ENCODE results near the gene ZFYVE21. TPM values are rescaled to one million over a fixed set of nuclear protein-coding genes. Genes with fewer than 3 reads are reported as not detected.
A peak's percentile ranks its signal among the peaks of the same experiment; 100 is the strongest.

ZFYVE21 gene
- total RNA-seq, 2 experiments from 2014 or later, result 17.4 to 18.6 TPM

- ATAC-seq, result no peak
- Mint-ChIP-seq H3K36me3 (peaks cover 14% of the 10 kb centered on the region), H3K4me3 (peak overlapping the region; percentile 89), H3K4me1 (peaks cover 47% of the 10 kb centered on the region), H3K27me3 (no peaks in the 10 kb centered on the region), H3K27ac (peak overlapping the region; percentile 69), H3K9me3 (ENCODE audit: low read depth) (no peaks in the 10 kb centered on the region)
- no peak for DNase-seq
- CTCF ChIA-PET, result interaction anchor here (1.2 kb wide), 1 partner anchor 34 kb away, joined by 3 read pairs; no protein-coding TSS in a partner anchor
Measured at GRCh38 chr14:103714063-103714724, 1.4 kb upstream of the ZFYVE21 start.

DNA sequence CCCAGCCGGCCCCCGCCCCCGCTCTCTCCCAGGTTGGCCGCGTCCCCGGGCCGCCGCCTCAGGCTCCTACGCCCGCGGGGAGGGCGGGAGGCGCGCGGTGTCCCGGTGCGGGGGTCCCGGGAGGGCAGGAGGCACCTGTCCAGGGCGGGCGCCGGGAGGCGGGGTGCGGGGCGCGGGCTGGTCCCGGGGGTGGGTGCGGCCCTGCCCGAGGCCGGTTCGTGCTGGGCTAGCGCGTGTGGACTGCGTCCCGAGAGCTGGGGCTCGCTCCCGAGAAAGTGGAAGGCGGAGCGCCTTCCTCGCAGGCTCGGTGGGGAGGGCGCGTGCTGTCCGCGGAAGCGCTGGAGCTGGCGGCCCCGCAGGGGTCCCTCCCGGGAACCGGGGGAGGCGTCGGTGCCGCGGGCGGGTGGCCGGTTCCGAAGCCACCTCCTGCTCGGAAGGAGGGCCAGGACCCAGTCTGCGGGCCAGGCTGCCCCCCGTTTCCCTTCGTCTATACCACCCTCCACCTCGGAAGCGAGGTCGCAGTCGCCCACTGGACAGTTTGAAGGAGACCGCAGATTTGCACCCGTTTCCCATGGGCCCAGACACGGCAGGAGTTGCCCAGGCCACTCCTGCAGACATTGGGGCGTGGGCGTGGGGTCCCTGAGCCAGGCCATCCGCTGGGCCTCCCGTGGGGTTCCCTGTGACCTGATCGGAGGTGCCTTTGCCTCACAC, 636 bp downstream of the ZFYVE21 start:
- H3K4me3 Mint-ChIP-seq, result peak overlapping the region; percentile 89
- H3K27me3 Mint-ChIP-seq, result no peaks in the 10 kb centered on the region
- CTCF ChIA-PET, result interaction anchor here (1.0 to 1.2 kb wide), 4 partner anchors 93 to 196 kb away, joined by 3 to 4 read pairs (median 4); no protein-coding TSS in a partner anchor
- H3K4me1 Mint-ChIP-seq, result peaks cover 47% of the 10 kb centered on the region
- H3K27ac Mint-ChIP-seq, result no peak overlapping the region
- no peaks in the 10 kb centered on the region for H3K9me3 Mint-ChIP-seq (ENCODE audit: low read depth)
- H3K36me3 Mint-ChIP-seq, result peaks cover 4% of the 10 kb centered on the region
- ATAC-seq (peak; percentile 2), DNase-seq (no peak)

DNA sequence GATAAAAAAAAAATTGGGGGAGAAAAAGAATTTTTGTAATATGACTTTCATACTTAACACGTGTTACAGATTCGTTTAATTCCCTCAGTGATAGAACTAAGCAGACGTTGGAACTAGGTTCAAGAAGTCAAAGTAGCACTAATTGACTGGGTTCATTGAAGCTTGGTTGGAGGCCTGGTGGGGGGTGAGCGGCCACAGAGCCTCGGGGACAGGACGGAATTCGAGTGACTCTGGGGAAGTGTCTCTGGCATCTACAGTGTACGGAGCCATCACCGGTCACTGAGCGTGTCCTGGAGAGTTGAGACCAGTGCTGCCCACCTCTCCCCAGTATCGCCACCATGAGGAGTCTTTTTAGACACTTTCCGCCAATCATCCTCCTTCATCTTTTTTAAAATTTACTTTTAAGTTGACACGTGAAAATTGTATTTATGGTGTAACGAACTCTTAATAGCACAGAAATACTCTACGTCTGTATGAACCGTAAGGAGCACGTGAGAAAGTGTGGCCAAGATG, 1.3 kb downstream of the ZFYVE21 start:
- Mint-ChIP-seq H3K36me3 (peaks cover 2% of the 10 kb centered on the region), H3K4me1 (peaks cover 43% of the 10 kb centered on the region), H3K27ac (no peak overlapping the region), H3K4me3 (peak overlapping the region; percentile 89), H3K9me3 (ENCODE audit: low read depth) (no peaks in the 10 kb centered on the region), H3K27me3 (no peaks in the 10 kb centered on the region)
- CTCF ChIA-PET, result no interaction called here
- ATAC-seq, result no peak
- no peak for DNase-seq

DNA sequence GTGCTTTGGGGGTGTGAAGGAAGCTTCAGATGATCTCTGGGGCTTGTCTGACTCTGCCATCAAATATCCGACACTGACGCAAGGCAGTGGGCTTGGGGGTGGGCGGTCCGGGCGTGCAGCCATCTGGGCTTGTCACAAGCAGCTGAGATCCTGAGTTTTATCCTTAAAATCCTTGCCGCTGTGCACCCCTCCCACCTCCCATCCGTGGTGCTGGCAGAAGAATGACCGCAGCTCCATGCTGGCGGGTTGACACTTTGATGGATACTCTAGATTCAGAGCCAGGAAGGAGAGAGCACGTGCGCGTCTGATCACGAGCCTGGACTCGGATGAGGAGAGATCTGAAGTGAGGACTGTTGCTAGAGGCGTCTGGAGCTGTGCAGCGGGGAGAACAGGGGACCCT, 3.0 kb downstream of the ZFYVE21 start:
- peaks cover 2% of the 10 kb centered on the region for H3K36me3 Mint-ChIP-seq
- no peak overlapping the region for H3K27ac Mint-ChIP-seq
- CTCF ChIA-PET, result no interaction called here
- no peaks in the 10 kb centered on the region for H3K27me3 Mint-ChIP-seq
- H3K9me3 Mint-ChIP-seq (ENCODE audit: low read depth), result no peaks in the 10 kb centered on the region
- no peak overlapping the region for H3K4me3 Mint-ChIP-seq
- peaks cover 30% of the 10 kb centered on the region for H3K4me1 Mint-ChIP-seq
- DNase-seq (no peak), ATAC-seq (no peak)

DNA sequence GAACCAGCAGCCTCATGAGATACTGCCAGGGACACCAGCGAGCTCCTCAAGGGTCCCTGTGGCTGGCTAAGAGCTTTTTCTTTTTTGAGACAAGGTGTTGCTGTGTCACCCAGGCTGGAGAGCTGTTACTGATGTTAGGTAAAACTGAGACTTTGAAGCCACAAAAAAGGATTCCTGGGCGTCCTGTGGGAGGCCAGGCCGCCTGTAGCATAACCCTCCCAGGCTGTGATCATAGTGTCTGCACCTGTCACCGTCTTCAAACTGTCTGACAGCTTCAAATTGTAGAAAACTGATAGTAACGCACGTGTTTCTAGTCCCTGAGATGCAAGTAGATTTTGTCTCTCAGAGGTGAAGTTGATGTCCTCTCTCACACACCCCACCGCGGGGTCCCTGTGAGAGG, 4.1 kb downstream of the ZFYVE21 start:
- Mint-ChIP-seq H3K27me3 (no peaks in the 10 kb centered on the region), H3K36me3 (peaks cover 2% of the 10 kb centered on the region), H3K4me1 (peaks cover 23% of the 10 kb centered on the region), H3K9me3 (ENCODE audit: low read depth) (no peaks in the 10 kb centered on the region), H3K4me3 (no peak overlapping the region), H3K27ac (no peak overlapping the region)
- CTCF ChIA-PET, result no interaction called here
- no peak for ATAC-seq
- no peak for DNase-seq

- Mint-ChIP-seq H3K27ac (no peak overlapping the region), H3K4me1 (peaks cover 20% of the 10 kb centered on the region), H3K4me3 (no peak overlapping the region), H3K27me3 (no peaks in the 10 kb centered on the region), H3K9me3 (ENCODE audit: low read depth) (no peaks in the 10 kb centered on the region), H3K36me3 (no peaks in the 10 kb centered on the region)
- CTCF ChIA-PET, result no interaction called here
- DNase-seq (no peak), ATAC-seq (no peak)
Measured at GRCh38 chr14:103721334-103722120, 5.9 kb downstream of the ZFYVE21 start.

GRCh38 chr14:103723748-103724081, 8.1 kb downstream of the ZFYVE21 start:
- CTCF ChIA-PET, result no interaction called here
- H3K27me3 Mint-ChIP-seq, result no peaks in the 10 kb centered on the region
- no peaks in the 10 kb centered on the region for H3K36me3 Mint-ChIP-seq
- DNase-seq, result no peak
- H3K4me3 Mint-ChIP-seq, result no peak overlapping the region
- no peak for ATAC-seq
- H3K9me3 Mint-ChIP-seq (ENCODE audit: low read depth), result no peaks in the 10 kb centered on the region
- no peak overlapping the region for H3K27ac Mint-ChIP-seq
- H3K4me1 Mint-ChIP-seq, result peaks cover 5% of the 10 kb centered on the region

- DNase-seq (no peak), ATAC-seq (no peak)
- Mint-ChIP-seq H3K36me3 (no peaks in the 10 kb centered on the region), H3K4me1 (peaks cover 5% of the 10 kb centered on the region), H3K27ac (no peak overlapping the region), H3K27me3 (no peaks in the 10 kb centered on the region), H3K4me3 (no peak overlapping the region), H3K9me3 (ENCODE audit: low read depth) (no peaks in the 10 kb centered on the region)
- CTCF ChIA-PET, result no interaction called here
Measured at GRCh38 chr14:103724116-103724515, 8.5 kb downstream of the ZFYVE21 start.

GRCh38 chr14:103725001-103725682, 9.5 kb downstream of the ZFYVE21 start:
- Mint-ChIP-seq H3K27ac (no peak overlapping the region), H3K36me3 (peaks cover 4% of the 10 kb centered on the region), H3K9me3 (ENCODE audit: low read depth) (no peaks in the 10 kb centered on the region), H3K27me3 (no peaks in the 10 kb centered on the region), H3K4me1 (no peaks in the 10 kb centered on the region), H3K4me3 (no peak overlapping the region)
- ATAC-seq (no peak), DNase-seq (no peak)
- CTCF ChIA-PET, result no interaction called here

GRCh38 chr14:103725739-103726395, 10.3 kb downstream of the ZFYVE21 start:
- ATAC-seq (no peak), DNase-seq (no peak)
- H3K9me3 Mint-ChIP-seq (ENCODE audit: low read depth), result no peaks in the 10 kb centered on the region
- no peak overlapping the region for H3K4me3 Mint-ChIP-seq
- H3K27ac Mint-ChIP-seq, result no peak overlapping the region
- peaks cover 4% of the 10 kb centered on the region for H3K36me3 Mint-ChIP-seq
- CTCF ChIA-PET, result no interaction called here
- H3K27me3 Mint-ChIP-seq, result no peaks in the 10 kb centered on the region
- H3K4me1 Mint-ChIP-seq, result no peaks in the 10 kb centered on the region

- Mint-ChIP-seq H3K4me1 (no peaks in the 10 kb centered on the region), H3K27ac (no peak overlapping the region), H3K27me3 (no peaks in the 10 kb centered on the region), H3K36me3 (peaks cover 4% of the 10 kb centered on the region), H3K9me3 (ENCODE audit: low read depth) (no peaks in the 10 kb centered on the region), H3K4me3 (no peak overlapping the region)
- ATAC-seq (no peak), DNase-seq (no peak)
- CTCF ChIA-PET, result interaction anchor here (0.7 kb wide), 1 partner anchor 9 kb away, joined by 3 read pairs; no protein-coding TSS in a partner anchor
Measured at GRCh38 chr14:103726474-103726873, 10.9 kb downstream of the ZFYVE21 start.

DNA sequence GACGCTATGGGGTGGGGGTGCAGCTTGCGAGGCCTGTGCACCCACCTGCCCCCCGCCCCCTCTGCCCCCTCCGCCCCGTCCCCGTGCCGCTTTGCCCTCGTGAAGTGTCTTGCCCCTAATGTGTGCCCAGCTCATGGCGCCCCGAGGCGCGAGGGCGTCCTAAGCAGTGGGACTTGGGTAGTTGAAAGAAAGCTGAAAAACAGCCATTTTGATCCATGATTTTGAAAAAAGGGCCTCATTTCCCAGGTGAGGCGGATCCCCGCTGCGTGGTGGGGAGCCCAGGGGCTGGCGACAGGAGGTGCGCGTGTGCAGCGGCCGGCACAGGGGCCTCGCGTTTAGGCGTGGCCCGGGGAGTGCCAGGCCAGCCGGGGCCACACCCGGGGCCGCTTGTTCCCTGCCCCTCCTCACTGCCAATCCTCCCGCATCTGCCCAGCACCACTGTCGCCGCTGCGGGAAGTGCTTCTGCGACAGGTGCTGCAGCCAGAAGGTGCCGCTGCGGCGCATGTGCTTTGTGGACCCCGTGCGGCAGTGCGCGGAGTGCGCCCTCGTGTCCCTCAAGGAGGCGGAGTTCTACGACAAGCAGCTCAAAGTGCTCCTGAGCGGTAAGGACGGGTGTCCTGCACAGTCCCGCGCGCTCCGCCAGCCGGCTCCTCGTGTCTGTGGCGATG, 11.8 kb downstream of the ZFYVE21 start:
- Mint-ChIP-seq H3K4me1 (no peaks in the 10 kb centered on the region), H3K27me3 (no peaks in the 10 kb centered on the region), H3K36me3 (peaks cover 4% of the 10 kb centered on the region), H3K4me3 (no peak overlapping the region), H3K9me3 (ENCODE audit: low read depth) (no peaks in the 10 kb centered on the region), H3K27ac (no peak overlapping the region)
- DNase-seq (no peak), ATAC-seq (no peak)
- CTCF ChIA-PET, result interaction anchor here (0.7 kb wide), 1 partner anchor 10 kb away, joined by 3 read pairs; no protein-coding TSS in a partner anchor

All from activated CD8-positive, alpha-beta memory T cell treated with anti-CD3 and anti-CD28 coated beads, Interleukin-2, amount 10 ng/mL, durations not matched to agents 7 days and 5 days (primary cell).